ENCODE measurements around the gene ID2.
"Not testable (repeated sequence)": the region's sequence is repeated elsewhere in the genome, so short reads cannot be mapped to it uniquely, and the experiment has no call there.

The ID2 gene

DNA sequence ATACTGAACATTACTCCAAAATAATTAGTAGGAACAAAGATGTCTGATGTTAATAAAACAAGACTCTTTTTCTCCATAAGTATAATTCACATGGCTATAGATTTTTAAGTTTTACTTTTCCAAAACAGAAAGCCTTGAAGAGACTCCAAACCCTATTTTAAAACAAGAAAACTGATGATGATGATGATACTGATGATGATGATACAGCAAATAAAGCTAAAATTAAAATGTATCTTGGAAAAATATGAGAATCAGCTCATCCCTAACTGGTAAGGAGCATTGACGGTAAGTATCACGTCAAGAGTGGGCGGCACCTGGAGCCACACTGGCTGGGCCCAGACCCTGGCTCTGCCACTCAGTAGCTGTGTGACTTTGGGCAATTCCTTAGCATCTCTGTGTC is 39.6 kb downstream of the ID2 start:
- no peak for DNase-seq (ENCODE audit: low spot score)
- TF ChIP-seq, protein P1, sequence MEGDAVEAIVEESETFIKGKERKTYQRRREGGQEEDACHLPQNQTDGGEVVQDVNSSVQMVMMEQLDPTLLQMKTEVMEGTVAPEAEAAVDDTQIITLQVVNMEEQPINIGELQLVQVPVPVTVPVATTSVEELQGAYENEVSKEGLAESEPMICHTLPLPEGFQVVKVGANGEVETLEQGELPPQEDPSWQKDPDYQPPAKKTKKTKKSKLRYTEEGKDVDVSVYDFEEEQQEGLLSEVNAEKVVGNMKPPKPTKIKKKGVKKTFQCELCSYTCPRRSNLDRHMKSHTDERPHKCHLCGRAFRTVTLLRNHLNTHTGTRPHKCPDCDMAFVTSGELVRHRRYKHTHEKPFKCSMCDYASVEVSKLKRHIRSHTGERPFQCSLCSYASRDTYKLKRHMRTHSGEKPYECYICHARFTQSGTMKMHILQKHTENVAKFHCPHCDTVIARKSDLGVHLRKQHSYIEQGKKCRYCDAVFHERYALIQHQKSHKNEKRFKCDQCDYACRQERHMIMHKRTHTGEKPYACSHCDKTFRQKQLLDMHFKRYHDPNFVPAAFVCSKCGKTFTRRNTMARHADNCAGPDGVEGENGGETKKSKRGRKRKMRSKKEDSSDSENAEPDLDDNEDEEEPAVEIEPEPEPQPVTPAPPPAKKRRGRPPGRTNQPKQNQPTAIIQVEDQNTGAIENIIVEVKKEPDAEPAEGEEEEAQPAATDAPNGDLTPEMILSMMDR (IDR thresholded peaks at IDR 0.05; ENCODE audit: borderline replicate concordance, control extremely low read depth, extremely low read depth, insufficient read depth, missing control alignments): no peak
- in situ Hi-C loops (cut with MboI; ENCODE audit: low sequenced_read_pairs, unreplicated experiment): no loop called here

DNA sequence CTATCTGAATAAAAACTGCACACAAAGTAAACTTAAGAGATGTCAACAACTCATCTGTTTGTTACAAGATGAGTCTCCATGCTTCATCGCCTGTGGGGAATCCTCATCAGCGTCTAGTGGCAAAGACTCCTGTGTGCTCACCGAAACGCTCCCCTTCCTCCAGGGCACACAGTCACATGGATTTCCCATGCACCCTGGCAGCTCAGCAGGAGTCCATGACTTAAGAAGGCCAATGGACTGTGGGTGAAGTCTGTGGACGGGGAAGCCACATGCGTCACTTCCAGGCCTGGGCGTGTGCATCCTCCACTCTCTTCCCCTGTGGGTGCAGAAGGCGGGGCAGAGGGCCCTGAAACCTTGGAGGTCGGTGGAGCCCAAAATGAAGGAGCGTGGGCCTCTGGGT is 41.1 kb downstream of the ID2 start:
- in situ Hi-C loops (cut with MboI; ENCODE audit: low sequenced_read_pairs, unreplicated experiment): no loop called here
- DNase-seq (ENCODE audit: low spot score): no peak
- TF ChIP-seq, protein P1 (IDR thresholded peaks at IDR 0.05; ENCODE audit: borderline replicate concordance, control extremely low read depth, extremely low read depth, insufficient read depth, missing control alignments): no peak

GRCh38 chr2:8725838-8726237 is 44.0 kb downstream of the ID2 start:
- in situ Hi-C loops (cut with MboI; ENCODE audit: low sequenced_read_pairs, unreplicated experiment): no loop called here
- TF ChIP-seq, protein P1 (IDR thresholded peaks at IDR 0.05; ENCODE audit: borderline replicate concordance, control extremely low read depth, extremely low read depth, insufficient read depth, missing control alignments): no peak
- no peak for DNase-seq (ENCODE audit: low spot score)

GRCh38 chr2:8728305-8729015 is 46.6 kb downstream of the ID2 start:
- in situ Hi-C loops (cut with MboI; ENCODE audit: low sequenced_read_pairs, unreplicated experiment): no loop called here
- TF ChIP-seq, protein P1 (IDR thresholded peaks at IDR 0.05; ENCODE audit: borderline replicate concordance, control extremely low read depth, extremely low read depth, insufficient read depth, missing control alignments): no peak

GRCh38 chr2:8729101-8729500 is 47.2 kb downstream of the ID2 start:
- DNase-seq (ENCODE audit: low spot score); in situ Hi-C loops (cut with MboI; ENCODE audit: low sequenced_read_pairs, unreplicated experiment): not testable (repeated sequence)

More at GRCh38 chr2:8728305-8729015, 46.6 kb downstream of the ID2 start:
- no peak for DNase-seq (ENCODE audit: low spot score)

DNA sequence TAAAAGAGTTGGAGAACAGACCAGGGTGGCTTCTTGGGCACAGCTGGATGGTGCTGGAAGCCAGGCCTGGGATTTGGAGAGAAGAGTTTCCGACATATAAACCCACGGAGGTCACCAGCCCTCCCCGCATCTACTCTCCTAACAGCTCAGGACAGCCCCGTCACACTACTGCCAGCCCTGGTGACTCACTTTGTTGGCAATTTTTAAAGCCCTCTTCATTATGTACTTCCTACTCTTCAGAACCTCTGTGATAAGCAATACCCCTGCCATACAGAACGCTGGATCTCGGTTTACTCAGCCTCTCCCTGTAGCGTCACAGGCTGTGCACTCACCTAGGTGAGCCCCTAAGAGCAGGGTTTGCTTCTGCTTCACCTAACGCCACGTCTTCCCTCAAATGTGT is 48.1 kb downstream of the ID2 start:
- in situ Hi-C loops (cut with MboI; ENCODE audit: low sequenced_read_pairs, unreplicated experiment): no loop called here
- TF ChIP-seq, protein P1 (IDR thresholded peaks at IDR 0.05; ENCODE audit: borderline replicate concordance, control extremely low read depth, extremely low read depth, insufficient read depth, missing control alignments): no peak

DNA sequence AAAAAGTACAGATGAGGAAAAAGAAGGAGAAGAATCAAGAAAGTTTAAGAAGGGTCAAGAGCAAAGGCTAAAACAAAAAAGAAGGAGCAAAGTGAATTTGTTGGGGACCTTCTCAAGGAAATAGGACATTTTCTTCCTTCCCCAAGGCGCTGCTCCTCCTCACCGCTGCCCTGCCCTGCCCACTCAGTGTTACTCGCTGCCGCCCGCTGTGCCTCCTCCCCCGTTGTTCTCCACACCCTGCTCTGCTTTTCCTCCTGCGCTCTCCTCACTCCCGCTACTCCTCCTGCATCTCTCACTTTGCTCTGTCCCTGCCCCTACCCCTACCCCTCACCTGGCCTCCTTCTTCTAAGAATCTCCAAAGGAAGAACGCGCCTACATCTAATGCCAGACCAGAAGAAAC is 50.7 kb downstream of the ID2 start:
- in situ Hi-C loops (cut with MboI; ENCODE audit: low sequenced_read_pairs, unreplicated experiment): no loop called here
- TF ChIP-seq, protein P1 (IDR thresholded peaks at IDR 0.05; ENCODE audit: borderline replicate concordance, control extremely low read depth, extremely low read depth, insufficient read depth, missing control alignments): no peak
- no peak for DNase-seq (ENCODE audit: low spot score)

More for the DNA sequence above, 48.1 kb downstream of the ID2 start:
- no peak for DNase-seq (ENCODE audit: low spot score)

All from GM13976 (cell line).